ENCODE data around the gene DGCR2. TPM values are rescaled to one million over a fixed set of nuclear protein-coding genes. Genes with fewer than 3 reads are reported as not detected.
"Not testable (repeated sequence)": the region's sequence is repeated elsewhere in the genome, so short reads cannot be mapped to it uniquely, and the experiment has no call there.

DGCR2 gene
- total RNA-seq, 1 experiment from 2014 or later = 41.1 TPM

DNA sequence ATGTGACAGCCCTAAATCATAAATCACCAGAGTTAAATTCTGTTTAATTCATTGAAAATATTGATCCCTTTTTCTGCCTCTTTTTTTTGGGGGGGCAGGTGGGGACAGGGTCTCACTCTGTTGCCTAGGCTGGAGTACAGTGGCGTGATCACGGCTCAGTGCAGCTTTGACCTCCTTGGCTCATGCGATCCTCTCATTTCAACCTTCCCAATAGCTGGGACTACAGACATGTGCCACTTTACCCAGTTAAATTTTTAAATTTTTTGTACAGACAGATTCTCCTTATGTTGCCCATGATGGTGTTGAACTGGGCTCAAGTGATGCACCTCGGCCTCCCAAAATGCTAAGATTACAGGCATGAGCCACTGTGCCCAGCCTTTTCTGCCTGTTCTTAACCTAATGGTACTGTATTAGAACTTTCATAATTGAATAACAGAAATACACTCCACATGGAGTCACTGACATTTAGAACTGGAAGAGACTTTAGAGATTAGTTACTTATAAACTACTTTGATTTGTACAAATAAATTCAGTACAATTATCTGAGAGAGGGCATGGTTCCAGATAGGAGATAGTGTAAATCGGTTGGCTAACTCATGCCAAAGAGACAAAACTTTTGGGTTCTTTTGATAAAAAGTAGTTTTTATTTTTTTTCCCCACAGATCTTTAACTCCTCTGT, 109.8 kb downstream of the DGCR2 start:
- no peak for TF ChIP-seq EZH2 (IDR thresholded peaks at IDR 0.05; ENCODE audit: borderline replicate concordance, low read depth, low read length, poor library complexity, severe bottlenecking)
- TF ChIP-seq, protein P1, sequence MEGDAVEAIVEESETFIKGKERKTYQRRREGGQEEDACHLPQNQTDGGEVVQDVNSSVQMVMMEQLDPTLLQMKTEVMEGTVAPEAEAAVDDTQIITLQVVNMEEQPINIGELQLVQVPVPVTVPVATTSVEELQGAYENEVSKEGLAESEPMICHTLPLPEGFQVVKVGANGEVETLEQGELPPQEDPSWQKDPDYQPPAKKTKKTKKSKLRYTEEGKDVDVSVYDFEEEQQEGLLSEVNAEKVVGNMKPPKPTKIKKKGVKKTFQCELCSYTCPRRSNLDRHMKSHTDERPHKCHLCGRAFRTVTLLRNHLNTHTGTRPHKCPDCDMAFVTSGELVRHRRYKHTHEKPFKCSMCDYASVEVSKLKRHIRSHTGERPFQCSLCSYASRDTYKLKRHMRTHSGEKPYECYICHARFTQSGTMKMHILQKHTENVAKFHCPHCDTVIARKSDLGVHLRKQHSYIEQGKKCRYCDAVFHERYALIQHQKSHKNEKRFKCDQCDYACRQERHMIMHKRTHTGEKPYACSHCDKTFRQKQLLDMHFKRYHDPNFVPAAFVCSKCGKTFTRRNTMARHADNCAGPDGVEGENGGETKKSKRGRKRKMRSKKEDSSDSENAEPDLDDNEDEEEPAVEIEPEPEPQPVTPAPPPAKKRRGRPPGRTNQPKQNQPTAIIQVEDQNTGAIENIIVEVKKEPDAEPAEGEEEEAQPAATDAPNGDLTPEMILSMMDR (conservative IDR thresholded peaks at IDR 0.05; ENCODE audit: low read depth, low read length) = no peak
- Histone ChIP-seq H3K4me1 (ENCODE audit: insufficient read depth, low read length, poor library complexity, severe bottlenecking) (no peaks in the 10 kb centered on the region), H3K36me3 (ENCODE audit: insufficient read depth, low read length, poor library complexity, severe bottlenecking) (no peaks in the 10 kb centered on the region), H3K4me3 (ENCODE audit: low read depth, low read length, poor library complexity, severe bottlenecking) (no peak overlapping the region), H3K27ac (ENCODE audit: low read depth, low read length, poor library complexity, severe bottlenecking) (no peak overlapping the region), H3K9me3 (ENCODE audit: low read depth, low read length, poor library complexity, severe bottlenecking) (no peaks in the 10 kb centered on the region), H3K27me3 (replicated peaks; ENCODE audit: insufficient read depth, low read depth, low read length, poor library complexity) (no peaks in the 10 kb centered on the region)
- intact Hi-C loops (cut with micrococcal nuclease; ENCODE audit: unreplicated experiment) = no loop called here
- ChIA-PET POLR2A (ENCODE audit: low non-redundant PET) (no interaction called here), CTCF (no interaction called here)
- no peak for DNase-seq (ENCODE audit: low spot score)
- no TSS peak for BruUV-seq (replicated peaks)

DNA sequence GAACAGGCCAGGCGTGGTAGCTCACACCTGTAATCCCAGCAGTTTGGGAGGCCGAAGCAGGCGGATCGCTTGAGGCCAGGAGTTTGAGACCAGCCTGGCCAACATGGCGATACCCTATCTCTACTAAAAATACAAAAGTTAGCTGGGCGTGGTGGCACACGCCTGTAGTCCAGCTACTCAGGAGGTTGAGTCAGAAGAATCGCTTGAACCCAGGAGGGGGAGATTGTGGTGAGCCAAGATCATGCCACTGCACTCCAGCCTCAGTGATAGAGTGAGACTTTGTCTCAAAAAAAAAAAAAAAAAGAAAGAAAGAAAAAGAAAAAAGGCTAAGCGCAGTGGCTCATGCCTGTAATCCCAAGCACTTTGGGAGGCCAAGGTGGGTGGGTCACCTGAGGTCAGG, 110.6 kb downstream of the DGCR2 start:
- H3K36me3 ChIP-seq (ENCODE audit: insufficient read depth, low read length, poor library complexity, severe bottlenecking); H3K4me3 ChIP-seq (ENCODE audit: low read depth, low read length, poor library complexity, severe bottlenecking); POLR2A ChIA-PET (ENCODE audit: low non-redundant PET); H3K27ac ChIP-seq (ENCODE audit: low read depth, low read length, poor library complexity, severe bottlenecking); H3K27me3 ChIP-seq (replicated peaks; ENCODE audit: insufficient read depth, low read depth, low read length, poor library complexity); DNase-seq (ENCODE audit: low spot score); intact Hi-C loops (cut with micrococcal nuclease; ENCODE audit: unreplicated experiment); BruUV-seq (replicated peaks); H3K9me3 ChIP-seq (ENCODE audit: low read depth, low read length, poor library complexity, severe bottlenecking); H3K4me1 ChIP-seq (ENCODE audit: insufficient read depth, low read length, poor library complexity, severe bottlenecking); CTCF ChIA-PET: not testable (repeated sequence)

DNA sequence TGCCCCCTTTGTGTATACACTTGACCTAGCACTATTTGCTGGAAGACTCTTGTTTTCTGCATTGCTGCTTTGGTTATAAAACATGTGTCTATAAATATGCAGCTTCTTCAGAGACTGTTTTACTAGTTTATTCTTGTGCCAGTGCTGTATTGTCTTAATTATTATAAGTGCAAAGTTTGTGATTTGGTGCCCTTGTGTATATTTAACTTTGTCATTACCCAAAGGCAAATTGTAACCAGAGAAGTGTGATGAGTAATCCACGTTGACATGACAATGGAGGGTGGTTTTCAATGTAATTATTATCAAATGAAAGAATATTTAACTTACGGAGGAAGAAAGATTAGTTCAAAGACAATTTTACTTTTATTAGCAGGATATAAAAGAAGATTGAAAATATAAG, 111.1 kb downstream of the DGCR2 start:
- DNase-seq (ENCODE audit: low spot score) = no peak
- Histone ChIP-seq H3K27ac (ENCODE audit: low read depth, low read length, poor library complexity, severe bottlenecking) (no peak overlapping the region), H3K27me3 (replicated peaks; ENCODE audit: insufficient read depth, low read depth, low read length, poor library complexity) (peaks cover 5% of the 10 kb centered on the region), H3K9me3 (ENCODE audit: low read depth, low read length, poor library complexity, severe bottlenecking) (no peaks in the 10 kb centered on the region), H3K4me3 (ENCODE audit: low read depth, low read length, poor library complexity, severe bottlenecking) (no peak overlapping the region), H3K36me3 (ENCODE audit: insufficient read depth, low read length, poor library complexity, severe bottlenecking) (no peaks in the 10 kb centered on the region), H3K4me1 (ENCODE audit: insufficient read depth, low read length, poor library complexity, severe bottlenecking) (no peaks in the 10 kb centered on the region)
- CTCF ChIA-PET = no interaction called here
- intact Hi-C loops (cut with micrococcal nuclease; ENCODE audit: unreplicated experiment) = no loop called here
- no TSS peak for BruUV-seq (replicated peaks)
- POLR2A ChIA-PET (ENCODE audit: low non-redundant PET) = no interaction called here
- TF ChIP-seq, protein P1 (conservative IDR thresholded peaks at IDR 0.05; ENCODE audit: low read depth, low read length) = no peak
- TF ChIP-seq EZH2 (IDR thresholded peaks at IDR 0.05; ENCODE audit: borderline replicate concordance, low read depth, low read length, poor library complexity, severe bottlenecking) = no peak

DNA sequence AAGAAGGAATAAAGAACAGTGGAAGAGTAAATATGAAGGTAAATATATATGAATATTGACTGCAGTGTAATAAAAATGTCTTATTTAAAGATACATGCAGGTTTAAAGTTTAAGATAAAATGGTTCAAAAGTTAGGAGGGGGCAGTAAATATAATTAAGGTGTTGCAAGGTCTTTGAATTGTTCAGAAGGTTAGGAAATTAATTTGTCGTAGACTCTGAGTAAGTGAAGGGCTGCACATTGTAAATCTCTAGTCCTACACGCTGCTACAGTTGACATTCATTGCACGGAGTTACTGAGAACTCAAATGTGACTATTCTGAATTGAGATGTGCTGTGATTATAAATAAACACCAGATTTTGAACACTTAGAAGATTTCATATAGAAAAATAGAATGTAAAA, 116.3 kb downstream of the DGCR2 start:
- H3K27ac ChIP-seq (ENCODE audit: low read depth, low read length, poor library complexity, severe bottlenecking) = no peak overlapping the region
- ChIA-PET CTCF (no interaction called here), POLR2A (ENCODE audit: low non-redundant PET) (no interaction called here)
- intact Hi-C loops (cut with micrococcal nuclease; ENCODE audit: unreplicated experiment) = no loop called here
- no peak for DNase-seq (ENCODE audit: low spot score)
- TF ChIP-seq, protein P1 (conservative IDR thresholded peaks at IDR 0.05; ENCODE audit: low read depth, low read length) = no peak
- TF ChIP-seq EZH2 (IDR thresholded peaks at IDR 0.05; ENCODE audit: borderline replicate concordance, low read depth, low read length, poor library complexity, severe bottlenecking) = no peak
- H3K27me3 ChIP-seq (replicated peaks; ENCODE audit: insufficient read depth, low read depth, low read length, poor library complexity) = peaks cover 5% of the 10 kb centered on the region
- no peak overlapping the region for H3K4me3 ChIP-seq (ENCODE audit: low read depth, low read length, poor library complexity, severe bottlenecking)
- BruUV-seq (replicated peaks) = no TSS peak
- no peaks in the 10 kb centered on the region for H3K4me1 ChIP-seq (ENCODE audit: insufficient read depth, low read length, poor library complexity, severe bottlenecking)
- no peaks in the 10 kb centered on the region for H3K9me3 ChIP-seq (ENCODE audit: low read depth, low read length, poor library complexity, severe bottlenecking)
- no peaks in the 10 kb centered on the region for H3K36me3 ChIP-seq (ENCODE audit: insufficient read depth, low read length, poor library complexity, severe bottlenecking)
